GM19455 (cell line): ENCODE data around the gene RAD51AP1.
"Not testable (repeated sequence)": the region's sequence is repeated elsewhere in the genome, so short reads cannot be mapped to it uniquely, and the experiment has no call there.

Experiments
- ATAC-seq: cut with Tn5 transposase; IDR thresholded peaks from one replicate; pipeline ENCODE4 v1.9.1; 2021; ENCODE audit not compliant: unreplicated experiment

Gene RAD51AP1, protein sequence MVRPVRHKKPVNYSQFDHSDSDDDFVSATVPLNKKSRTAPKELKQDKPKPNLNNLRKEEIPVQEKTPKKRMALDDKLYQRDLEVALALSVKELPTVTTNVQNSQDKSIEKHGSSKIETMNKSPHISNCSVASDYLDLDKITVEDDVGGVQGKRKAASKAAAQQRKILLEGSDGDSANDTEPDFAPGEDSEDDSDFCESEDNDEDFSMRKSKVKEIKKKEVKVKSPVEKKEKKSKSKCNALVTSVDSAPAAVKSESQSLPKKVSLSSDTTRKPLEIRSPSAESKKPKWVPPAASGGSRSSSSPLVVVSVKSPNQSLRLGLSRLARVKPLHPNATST

DNA sequence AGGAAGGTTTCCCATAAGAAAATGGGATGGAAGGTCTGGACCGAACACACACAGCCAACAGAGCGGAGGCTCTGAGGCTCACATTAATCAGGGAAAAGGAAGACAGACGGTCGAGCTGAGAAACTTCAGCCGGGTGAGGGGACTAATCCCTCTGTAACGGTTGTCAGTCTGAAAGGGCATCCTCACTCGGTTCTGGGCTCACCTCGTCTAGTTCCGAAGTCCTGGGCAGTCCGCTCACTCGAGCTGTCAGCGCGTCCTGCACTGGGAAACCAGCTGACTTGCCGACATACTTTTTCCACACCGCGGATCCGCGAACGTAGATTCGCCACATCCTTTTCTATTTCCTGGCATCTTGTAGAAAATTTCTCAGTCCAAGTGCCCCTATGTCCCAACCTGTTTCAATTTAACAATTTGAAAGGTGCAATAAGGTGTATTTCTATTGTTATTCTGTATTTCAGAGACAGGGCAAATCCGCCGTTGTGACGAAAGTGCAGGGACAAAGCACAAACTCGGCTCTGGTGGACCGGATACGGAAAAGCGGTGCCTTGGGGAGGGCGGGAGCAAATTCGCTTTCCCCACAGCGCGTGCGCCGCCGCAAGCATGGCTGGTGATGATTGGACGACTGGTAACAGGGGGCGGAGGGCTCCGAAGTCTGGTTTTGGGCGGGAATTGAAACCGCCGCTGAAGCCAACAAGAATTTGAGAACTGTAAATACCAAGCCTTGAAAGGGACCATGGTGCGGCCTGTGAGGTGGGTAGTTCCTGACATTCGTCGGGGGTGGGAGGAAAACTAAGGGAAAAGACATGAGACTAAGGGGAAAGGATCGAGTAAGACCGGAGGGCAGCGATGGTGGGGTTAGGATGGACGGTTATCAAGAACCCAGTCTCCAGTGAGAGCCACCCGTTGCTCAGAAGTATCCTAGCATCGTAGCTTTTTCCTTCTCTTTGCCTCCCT is at the start of gene RAD51AP1:
Gene RAD51AP1, plus strand, starts transcription at position 684 of the 954 bp plus-strand sequence. Its CDS starts 50 bp downstream, at position 734.
- ATAC-seq: peak; percentile 87

DNA sequence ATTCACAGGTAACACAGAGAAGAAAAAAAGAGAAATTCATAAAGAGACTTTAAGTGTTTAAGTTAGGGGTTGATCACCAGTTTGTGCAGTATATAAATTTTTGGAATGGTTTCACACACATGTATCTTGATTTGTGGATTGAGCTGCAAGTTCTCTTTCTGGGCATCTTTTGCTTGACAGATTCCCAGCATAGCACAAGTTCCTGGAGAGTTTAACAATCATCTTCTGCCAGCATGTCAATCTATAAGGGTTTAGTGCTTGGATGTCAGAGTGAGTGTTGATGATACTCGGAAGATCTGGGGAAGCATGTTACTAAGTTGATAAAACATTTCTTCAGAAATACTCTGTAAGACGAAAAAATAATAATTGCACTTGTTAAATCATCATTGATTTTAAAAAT is 49.1 kb upstream of the RAD51AP1 start:
- ATAC-seq: no peak

DNA sequence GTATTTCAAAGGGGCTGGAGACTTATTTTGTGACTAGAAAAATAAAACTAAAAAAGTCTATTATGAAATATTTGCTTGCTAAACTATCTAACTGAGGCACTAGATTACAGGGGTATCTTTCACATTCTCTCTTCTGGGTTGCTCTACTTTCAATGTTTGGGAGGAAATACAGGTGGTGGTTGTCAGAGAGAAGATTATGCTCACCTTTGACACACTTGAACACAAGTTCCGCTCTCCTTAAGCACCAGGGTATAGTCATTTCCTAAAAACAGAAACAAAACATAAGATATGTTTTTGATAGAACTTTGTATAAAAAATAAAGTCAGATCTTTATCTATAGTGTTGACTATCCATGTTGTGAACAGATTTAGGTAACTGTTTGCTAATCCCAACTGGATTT is 47.7 kb upstream of the RAD51AP1 start:
- no peak for ATAC-seq

DNA sequence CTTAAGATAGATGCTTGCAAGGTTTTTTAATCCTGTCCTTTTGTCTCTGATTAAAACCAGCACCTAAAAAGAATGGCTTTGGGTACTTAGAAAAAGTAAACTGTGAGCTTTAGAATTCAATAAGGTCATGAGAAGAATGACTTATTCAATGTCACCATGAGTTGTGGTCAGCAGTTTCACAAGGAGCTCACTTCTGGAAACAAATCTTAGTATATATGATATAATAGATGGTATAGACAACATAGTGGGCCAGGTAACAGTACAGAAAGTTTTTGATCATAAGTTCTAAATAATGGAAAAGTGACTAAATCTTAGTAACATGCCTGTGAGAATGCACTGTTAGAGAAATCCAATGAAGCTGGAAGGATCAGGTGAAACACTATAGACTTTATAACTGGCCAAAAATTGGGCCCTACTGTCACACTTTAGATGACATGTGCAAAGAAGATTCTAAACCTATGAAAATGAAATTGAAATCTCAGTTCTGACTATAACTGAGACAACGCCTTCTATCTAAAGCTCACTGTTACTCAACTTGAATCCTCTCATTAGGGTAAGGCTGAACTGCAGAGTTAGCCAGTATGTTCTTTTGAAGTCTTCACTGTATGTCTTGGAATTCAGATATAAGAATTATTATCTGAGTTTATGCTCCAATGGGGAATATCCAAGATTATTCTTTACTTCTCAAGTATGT is 42.4 kb upstream of the RAD51AP1 start:
- peak; percentile 86 for ATAC-seq

DNA sequence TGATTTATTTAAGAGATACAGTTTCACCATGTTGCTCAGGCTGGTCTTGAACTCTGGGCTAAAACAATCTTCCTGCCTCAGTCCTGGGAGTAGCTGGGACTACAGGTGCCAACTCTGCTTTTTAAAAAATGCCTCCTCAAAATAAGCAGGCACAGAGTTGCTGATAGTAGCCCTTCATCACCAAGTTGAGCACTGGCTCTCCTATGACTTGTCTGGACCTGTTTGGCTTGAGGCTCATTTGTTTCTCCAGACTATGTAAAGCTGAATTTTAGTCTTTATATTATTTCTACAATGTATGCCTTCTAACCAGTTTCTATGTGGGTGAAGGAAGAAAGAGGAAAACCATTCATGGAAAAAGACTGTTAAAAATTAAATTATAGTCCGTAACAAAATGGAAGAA is 39.5 kb upstream of the RAD51AP1 start:
- ATAC-seq: no peak

DNA sequence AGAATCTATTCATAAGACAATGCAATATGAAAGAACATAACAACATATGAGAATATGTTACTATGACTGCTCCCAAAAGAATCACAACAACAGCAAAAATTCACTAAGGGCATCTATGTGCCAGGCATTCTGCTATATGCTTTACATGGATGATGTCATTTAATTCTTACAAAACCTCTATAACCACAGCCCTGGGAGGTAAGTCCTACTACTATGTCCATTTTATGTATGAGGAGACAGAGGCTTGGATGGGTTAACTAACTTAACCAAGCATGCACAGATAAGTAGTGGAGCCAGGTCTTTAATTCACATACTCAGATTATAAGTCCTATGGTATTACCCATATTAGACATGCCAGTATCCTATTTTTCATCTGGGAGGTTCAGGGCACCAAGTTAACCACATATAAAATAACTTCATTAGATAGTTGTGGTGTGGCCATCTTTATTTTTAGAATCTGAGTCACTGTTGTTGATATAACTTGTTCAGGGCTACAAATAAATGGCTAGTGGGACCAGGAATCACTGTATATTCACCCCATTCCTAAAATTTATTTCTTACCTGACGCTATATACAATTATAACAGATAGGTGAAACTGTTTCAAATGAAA is 33.2 kb upstream of the RAD51AP1 start:
- ATAC-seq: no peak

DNA sequence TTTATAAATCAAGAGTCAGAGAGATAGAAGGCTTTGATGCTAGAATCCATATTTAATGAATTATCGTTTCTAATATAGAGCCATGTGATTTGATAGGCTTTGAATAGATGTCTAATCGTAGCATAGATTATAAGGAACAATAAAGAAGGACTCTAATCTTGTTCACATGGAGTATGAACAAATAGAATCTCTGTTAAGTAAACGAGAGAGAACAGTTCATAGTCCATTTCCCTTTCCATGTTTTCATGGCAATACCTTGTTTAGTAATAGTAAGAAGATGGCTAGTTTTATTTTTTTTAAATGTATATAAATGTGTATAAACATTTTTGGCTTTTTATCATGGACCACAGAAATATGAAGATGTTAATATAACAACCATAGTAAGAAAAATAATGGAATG is 32.3 kb upstream of the RAD51AP1 start:
- no peak for ATAC-seq

DNA sequence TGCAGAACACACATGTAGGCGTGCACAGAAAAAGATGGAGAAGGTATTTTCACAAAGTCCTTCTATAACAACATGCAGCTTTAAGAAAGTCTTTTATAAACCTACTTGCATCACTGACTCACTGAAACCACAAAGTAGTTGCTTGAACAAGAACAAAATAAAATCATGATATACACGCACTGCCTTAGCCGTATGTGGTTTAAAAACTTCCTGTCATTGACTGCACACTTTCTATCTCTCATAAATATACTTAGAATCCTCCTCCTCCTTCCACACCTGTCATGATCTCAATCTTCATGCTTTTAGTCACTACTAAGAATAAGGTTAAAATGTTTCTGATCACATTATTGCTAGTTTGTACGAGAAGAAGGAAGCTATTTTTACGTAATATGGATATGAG is 31.8 kb upstream of the RAD51AP1 start:
- peak; percentile 94 for ATAC-seq

DNA sequence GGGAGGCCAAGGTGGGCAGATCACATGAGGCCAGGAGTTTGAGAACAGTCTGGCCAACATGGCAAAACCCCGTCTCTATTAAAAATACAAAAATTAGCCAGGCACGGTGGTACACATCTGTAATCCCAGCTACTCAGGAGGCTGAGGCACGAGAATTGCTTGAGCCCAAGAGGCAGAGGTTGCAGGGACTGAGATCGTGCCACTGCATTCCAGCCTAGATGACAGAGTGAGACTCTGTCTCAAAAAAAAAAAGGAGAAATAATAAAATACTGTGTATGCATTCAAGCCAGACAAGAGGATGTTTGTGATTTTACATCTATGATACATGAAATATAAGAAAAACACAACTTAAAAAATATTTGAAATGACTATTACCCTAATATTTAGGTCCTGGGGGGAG is 30.2 kb upstream of the RAD51AP1 start:
- not testable (repeated sequence) for ATAC-seq

DNA sequence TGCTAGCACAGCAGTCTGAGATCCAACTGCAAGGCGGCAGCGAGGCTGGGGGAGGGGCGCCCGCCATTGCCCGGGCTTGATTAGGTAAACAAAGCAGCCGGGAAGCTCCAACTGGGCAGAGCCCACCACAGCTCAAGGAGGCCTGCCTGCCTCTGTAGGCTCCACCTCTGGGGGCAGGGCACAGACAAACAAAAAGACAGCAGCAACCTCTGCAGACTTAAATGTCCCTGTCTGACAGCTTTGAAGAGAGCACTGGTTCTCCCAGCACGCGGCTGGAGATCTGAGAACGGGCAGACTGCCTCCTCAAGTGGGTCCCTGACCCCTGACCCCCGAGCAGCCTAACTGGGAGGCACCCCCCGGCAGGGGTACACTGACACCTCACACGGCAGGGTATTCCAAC is 29.4 kb upstream of the RAD51AP1 start:
- not testable (repeated sequence) for ATAC-seq

DNA sequence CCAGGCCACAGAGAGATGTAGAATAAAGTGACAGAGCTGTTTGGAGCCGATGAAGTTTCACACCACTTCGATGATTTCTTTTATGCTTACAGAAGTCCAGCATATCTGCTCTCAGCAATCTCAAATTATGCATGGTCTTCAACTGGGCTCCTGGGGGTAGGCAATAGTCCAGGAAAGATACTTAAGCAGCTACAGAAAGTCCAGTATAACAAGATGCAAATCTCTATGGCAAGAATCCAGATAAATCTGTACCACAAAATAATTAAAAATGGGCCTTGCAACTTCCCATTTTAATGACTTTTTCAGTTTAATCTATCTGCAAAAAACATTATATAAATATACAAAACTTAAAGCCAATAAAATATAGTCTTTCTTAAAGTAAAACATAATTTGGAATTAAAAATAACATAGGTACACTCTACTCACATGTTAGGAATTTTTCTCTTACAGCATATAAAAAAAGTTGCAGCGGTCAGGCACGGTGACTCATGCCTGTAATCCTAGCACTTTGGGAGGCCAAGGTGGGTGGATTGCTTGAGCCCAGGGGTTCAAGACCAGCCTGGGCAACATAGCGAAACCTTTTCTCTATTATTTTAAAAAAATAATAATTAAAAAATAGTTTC is 20.5 kb upstream of the RAD51AP1 start:
- ATAC-seq: no peak

DNA sequence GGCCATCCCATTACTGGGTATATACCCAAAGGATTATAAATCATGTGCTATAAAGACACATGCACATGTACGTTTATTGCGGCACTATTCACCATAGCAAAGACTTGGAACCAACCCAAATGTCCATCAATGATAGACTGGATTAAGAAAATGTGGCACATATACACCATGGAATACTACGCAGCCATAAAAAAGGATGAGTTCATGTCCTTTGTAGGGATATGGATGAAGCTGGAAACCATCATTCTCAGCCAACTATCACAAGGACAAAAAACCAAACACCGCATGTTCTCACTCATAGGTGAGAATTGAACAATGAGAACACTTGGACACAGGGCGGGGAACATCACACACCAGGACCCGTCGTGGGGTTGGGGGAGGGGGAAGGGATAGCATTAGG is 15.2 kb upstream of the RAD51AP1 start:
- ATAC-seq: not testable (repeated sequence)

DNA sequence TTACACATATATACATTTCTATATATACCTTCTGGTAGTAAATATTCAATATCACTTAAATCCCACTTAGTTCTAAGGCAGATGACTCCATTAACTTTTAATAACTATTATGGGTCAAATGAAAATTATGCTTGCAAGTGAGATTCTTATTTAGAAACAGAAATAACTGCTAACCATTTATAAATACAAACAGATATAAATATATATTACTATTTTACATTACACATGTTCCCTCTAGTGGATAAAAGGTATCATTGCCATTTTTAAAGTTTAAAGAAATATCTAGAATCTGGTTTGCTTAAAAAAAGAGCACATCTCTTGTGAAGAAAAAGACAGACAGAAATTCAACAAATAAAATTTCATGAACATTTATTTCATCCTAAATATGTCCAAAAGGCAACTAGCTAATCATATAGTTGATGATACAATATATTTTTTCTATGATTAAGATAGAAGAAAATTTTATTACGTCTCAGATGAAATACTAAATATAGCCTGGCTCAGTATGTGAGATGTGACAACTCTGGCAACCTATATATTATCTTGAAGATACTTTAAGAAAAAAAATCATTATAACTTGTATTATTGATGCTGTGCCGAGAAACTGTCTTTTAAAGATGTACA is 11.7 kb upstream of the RAD51AP1 start:
- no peak for ATAC-seq

DNA sequence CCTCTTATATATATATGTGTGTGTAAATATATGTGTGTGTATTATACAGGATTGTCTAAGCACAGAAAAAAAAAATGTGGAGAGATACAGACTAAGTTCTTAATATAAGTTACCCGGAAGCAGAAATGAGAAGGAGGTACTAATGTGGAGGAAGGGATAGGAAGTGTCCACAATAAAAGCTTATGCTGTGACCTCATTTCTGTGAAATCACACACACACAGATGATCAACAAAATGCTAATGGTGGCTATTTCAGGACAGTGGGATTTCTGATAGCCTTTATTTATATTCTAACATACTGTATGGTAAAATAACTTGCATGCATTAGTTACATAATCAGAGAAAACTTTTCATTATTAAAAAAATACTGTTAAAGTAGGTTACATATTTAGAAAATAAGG is 8.5 kb upstream of the RAD51AP1 start:
- ATAC-seq: no peak

DNA sequence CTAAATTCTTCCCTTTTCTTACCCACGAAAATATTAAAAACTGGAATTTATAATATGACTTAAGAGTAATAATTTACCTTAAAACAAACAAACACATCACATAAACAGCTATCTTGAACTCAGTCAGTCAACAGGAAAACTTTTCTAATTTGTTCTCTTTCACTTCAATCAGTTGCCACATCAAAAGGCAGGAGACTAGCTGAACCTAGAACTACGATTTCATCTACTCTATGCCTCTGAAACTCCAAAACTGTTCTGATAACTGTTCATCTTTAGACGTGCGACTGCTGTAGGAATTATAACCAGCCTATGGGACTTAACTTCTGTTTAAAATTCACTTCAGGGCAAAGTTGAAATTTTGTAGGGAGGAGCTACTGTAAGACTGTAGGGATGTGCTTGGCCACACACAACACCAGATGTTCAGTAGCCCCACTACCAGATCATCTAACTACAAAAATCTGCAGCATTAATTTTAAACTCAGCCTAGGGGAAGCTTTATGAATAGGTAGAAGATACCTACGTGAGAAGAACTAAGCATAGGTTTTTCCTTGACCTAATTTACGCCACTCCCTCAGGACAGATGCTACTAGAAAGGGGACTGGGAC is 7.6 kb upstream of the RAD51AP1 start:
- ATAC-seq: no peak

DNA sequence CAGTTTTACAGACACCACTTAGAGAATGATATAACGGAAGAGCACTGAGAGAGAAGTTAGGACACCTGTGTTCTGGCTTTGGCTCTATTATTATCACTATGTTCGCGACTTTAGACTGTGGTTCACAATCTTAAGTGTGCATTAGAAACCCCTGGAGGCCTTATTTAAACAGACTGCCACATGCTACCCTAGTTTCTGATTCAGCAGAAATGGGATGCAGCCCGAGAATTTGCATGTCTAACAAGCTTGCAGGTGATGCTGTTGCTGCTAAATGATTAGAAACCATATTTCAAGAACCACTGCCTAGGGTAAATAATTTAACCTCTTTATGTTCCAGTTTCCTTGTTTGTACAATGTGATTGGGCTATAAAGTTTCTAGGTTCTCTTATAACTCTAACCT is 3.6 kb upstream of the RAD51AP1 start:
- ATAC-seq: no peak

DNA sequence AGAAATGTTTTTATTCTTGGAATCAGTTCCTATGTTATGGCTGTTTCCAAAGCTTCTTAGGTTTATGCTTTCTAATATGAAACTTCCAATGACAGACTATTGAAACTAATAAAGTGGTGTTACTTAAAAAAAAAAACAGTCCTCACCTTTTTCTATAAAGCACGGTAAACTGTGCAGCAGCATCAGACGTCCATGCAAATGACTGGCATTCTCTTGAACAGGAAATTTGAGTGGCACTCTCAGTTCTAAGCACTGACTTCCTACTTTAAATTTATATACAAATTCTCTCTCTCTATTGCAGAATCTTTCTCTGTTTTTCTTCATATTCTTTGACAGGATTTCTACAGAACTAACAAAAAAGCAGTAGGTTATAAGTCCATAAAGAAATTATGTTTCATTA is 2.8 kb upstream of the RAD51AP1 start:
- ATAC-seq: no peak

DNA sequence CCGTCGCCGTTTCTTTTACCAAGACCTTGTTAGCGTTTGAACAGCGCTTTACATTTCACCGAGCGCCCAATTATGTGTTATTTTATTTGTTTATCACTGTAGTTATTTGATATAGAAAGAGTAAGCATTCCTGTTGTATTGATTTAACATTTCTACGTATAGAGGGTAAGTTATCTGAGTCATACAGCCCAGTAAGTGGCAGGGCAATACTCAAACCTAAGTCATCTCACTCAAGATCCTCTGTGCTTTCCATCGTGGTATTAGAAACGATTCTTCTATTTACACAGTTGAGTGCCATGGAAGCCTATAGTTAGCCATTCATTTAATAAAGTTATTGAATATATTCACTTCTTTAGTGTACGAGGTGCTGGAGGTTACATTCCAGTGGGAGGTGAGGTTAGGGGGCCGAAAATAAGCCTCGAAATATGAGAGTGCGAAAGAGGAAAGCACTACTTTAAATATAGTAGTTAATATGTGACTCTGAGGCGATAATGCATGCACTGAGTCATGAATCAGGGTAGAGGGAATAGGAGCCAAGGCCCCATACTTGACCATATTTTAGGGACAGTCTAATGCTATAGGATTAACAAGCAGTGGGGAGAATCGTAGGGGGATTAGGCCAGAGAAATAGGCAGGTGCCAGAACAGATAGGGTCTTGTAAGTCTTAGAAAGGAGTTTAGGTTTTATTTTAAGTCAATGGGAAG is 629 bp downstream of the RAD51AP1 start:
- no peak for ATAC-seq

DNA sequence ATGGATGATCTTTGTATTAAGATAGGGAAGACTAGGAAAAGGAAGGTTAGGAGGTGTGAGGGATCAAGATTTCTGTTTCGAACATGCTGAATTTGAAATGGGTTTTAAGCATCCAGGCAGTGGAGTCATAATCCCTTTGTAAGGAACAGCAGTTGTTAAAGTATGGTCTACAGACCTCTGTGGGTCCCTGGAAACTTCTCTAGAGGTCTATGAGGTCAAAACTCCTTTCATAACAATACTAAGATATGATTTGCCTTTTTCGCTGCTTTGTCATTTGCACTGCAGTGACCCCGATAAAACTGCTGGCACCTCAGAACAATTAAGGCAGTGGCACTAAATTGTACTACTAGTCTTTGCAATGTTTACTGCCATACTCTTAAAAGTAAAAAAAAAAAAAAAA is 1.5 kb downstream of the RAD51AP1 start:
- ATAC-seq: no peak
